ENCODE measurements around the gene FAM98A.

DNA sequence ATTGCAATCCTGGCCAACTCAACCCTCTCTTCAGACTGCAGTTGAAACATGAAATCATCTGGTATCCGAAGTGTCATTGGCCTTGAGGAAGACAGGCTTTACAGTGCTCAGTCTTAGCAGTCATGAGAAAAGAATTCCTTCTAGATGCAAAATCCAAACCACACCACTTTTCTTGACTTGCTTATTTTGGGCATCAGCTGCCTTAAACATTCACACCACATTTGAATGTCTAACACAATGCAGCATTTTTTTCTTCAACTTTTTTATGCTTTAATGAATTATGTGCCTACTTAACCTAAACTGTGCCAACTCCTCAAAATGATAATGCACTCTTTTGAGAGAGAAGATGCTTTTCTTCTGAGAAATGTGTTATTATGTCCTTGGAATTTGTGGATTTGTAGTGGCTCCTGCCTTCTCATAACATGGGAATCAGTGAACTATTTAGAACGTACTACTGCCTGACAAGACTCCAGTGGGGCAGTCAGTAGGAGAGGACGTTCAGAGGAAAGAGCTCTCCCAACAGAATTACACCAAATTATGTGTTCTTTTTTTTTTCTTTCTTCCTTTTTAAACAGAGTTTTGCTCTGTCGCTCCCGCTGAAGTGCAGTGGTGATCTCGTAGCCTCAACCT lies 3.2 kb upstream of the FAM98A start:
- no peak for TF ChIP-seq GABPA (IDR thresholded peaks at IDR 0.05; ENCODE audit: low read depth)
- TF ChIP-seq, protein P1, sequence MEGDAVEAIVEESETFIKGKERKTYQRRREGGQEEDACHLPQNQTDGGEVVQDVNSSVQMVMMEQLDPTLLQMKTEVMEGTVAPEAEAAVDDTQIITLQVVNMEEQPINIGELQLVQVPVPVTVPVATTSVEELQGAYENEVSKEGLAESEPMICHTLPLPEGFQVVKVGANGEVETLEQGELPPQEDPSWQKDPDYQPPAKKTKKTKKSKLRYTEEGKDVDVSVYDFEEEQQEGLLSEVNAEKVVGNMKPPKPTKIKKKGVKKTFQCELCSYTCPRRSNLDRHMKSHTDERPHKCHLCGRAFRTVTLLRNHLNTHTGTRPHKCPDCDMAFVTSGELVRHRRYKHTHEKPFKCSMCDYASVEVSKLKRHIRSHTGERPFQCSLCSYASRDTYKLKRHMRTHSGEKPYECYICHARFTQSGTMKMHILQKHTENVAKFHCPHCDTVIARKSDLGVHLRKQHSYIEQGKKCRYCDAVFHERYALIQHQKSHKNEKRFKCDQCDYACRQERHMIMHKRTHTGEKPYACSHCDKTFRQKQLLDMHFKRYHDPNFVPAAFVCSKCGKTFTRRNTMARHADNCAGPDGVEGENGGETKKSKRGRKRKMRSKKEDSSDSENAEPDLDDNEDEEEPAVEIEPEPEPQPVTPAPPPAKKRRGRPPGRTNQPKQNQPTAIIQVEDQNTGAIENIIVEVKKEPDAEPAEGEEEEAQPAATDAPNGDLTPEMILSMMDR (IDR thresholded peaks at IDR 0.05; ENCODE audit: insufficient read depth, low read length) = no peak

Data from HL-60 (cell line).